H1 (cell line): ENCODE results near the gene MAPK8IP2.

Experiments
- CBX5 ChIP-seq: fragments of 300-800, 300-1000 bp; sonication (generic); IDR thresholded peaks from 2 replicates; pipeline ENCODE4 v1.7.1; 2016; ENCODE audit warnings: antibody characterized with exemption, low read length, low read depth
- CHD1 ChIP-seq: IDR thresholded peaks from 2 replicates; pipeline ENCODE4 v1.6.1; 2012; ENCODE audit warnings: low read depth, low read length, improper control_type of control experiment
- GABPA ChIP-seq: IDR thresholded peaks from 2 replicates; pipeline ENCODE4 v1.6.1; 2011; ENCODE audit warnings: mild to moderate bottlenecking, low read length, moderate library complexity, borderline replicate concordance; ENCODE audit not compliant: insufficient read depth
- HDAC2 ChIP-seq, 2 experiments: fragments of 300-600 bp in 1 of 2; sonication (generic) in 1 of 2; IDR thresholded peaks; 2 replicates each; pipeline ENCODE4 v1.6.1; 2011 to 2012; ENCODE audit warnings: low read depth in 2 of 2, low read length in 2 of 2, mild to moderate bottlenecking in 2 of 2, moderate library complexity in 2 of 2, borderline replicate concordance in 1 of 2, inconsistent platforms in 1 of 2
- KDM1A ChIP-seq: fragments of 200-600, 300-600 bp; sonication (generic); IDR thresholded peaks from 2 replicates; pipeline ENCODE4 v1.7.1; 2016; ENCODE audit warnings: mild to moderate bottlenecking, low read length, borderline replicate concordance
- KDM5A ChIP-seq: fragments of 200-600 bp; IDR thresholded peaks from 2 replicates; pipeline ENCODE4 v1.7.1; 2012; ENCODE audit warnings: mild to moderate bottlenecking, low read length, inconsistent platforms, mixed read lengths
- POLR2A ChIP-seq, 2 experiments: IDR thresholded peaks; 1 replicate in 1 of 2; 2 replicates in 1 of 2; pipeline ENCODE4 v1.6.1; 2011; ENCODE audit warnings: low read depth in 2 of 2, low read length in 2 of 2, mild to moderate bottlenecking in 2 of 2; ENCODE audit errors: control extremely low read depth in 1 of 2
- POLR2AphosphoS5 ChIP-seq: IDR thresholded peaks from 2 replicates; pipeline ENCODE4 v1.6.1; 2011; ENCODE audit warnings: low read depth, low read length
- SIN3A ChIP-seq, 2 experiments: IDR thresholded peaks in 1 of 2; conservative IDR thresholded peaks in 1 of 2; 2 replicates each; pipeline ENCODE4 v1.6.1; 2011 to 2012; ENCODE audit warnings: low read length in 2 of 2, improper control_type of control experiment in 1 of 2, low read depth in 1 of 2, mild to moderate bottlenecking in 1 of 2
- TAF1 ChIP-seq: IDR thresholded peaks from 2 replicates; pipeline ENCODE4 v1.6.1; 2011; ENCODE audit warnings: mild to moderate bottlenecking, low read depth, low read length
- ZNF274 ChIP-seq: IDR thresholded peaks from 2 replicates; pipeline ENCODE4 v1.7.0; 2012; ENCODE audit warnings: low read length, borderline replicate concordance; ENCODE audit errors: extremely low read depth
- TF ChIP-seq, protein P1 (sequence below): IDR thresholded peaks from 2 replicates; pipeline ENCODE4 v1.6.1; 2011; ENCODE audit warnings: low read depth, mild to moderate bottlenecking, low read length; ENCODE audit not compliant: insufficient read depth
- TF ChIP-seq, protein P2 (sequence below), 3 experiments: IDR thresholded peaks; 1 replicate in 2 of 3; 2 replicates in 1 of 3; pipeline versions ENCODE4 v1.5.1 to v1.6.1; 2011; ENCODE audit warnings: low read length in 3 of 3, mild to moderate bottlenecking in 3 of 3, inconsistent platforms in 2 of 3, low read depth in 1 of 3, moderate library complexity in 1 of 3; ENCODE audit not compliant: insufficient read depth in 1 of 3; ENCODE audit errors: control extremely low read depth in 1 of 3

DNA sequence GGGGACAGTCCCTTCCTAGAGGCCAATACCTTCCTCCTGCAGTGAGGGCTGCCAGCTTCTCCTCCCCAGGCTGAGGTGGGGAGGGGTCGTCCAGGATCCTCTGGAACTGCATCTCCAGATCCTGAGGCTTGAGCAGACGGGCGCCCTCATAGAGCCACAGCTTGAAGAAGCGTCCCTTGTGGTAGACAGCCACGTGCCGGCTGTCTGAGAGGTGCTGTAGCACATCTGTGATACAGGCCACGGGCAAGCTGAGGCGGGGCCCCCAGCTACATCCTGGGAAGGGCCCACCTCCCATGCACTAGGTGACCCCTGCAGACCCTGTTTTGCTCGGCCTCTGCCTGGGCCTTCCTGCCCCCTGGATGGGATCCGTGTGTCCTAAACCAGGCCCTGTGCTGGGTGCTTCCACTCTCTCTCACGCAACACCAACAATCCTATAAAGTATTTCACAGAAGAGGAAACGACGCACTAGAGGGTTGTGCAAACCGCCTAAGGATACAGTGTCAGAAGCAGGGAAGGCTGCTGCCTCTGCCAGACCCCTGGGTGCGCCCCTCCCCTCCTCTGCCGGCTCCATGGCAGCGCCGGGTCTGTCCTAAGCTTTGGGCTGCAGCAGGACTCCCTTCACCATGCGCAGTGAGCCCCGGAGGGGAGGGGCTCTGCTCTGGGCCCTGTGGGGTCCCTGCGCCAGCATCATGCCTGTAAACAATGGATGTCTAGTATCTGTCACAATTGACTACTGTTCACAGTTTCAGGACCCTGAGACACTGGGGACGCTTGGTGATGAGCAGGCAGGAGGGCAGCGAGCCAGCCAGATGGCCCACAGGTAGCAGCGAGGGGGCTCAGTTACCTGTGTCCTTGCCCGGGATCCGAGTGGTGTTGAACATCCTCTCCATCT, 26.9 kb upstream of the MAPK8IP2 start:
- TF ChIP-seq KDM1A: no peak
- TF ChIP-seq, protein P1, sequence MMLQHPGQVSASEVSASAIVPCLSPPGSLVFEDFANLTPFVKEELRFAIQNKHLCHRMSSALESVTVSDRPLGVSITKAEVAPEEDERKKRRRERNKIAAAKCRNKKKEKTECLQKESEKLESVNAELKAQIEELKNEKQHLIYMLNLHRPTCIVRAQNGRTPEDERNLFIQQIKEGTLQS: no peak
- TF ChIP-seq, protein P2, sequence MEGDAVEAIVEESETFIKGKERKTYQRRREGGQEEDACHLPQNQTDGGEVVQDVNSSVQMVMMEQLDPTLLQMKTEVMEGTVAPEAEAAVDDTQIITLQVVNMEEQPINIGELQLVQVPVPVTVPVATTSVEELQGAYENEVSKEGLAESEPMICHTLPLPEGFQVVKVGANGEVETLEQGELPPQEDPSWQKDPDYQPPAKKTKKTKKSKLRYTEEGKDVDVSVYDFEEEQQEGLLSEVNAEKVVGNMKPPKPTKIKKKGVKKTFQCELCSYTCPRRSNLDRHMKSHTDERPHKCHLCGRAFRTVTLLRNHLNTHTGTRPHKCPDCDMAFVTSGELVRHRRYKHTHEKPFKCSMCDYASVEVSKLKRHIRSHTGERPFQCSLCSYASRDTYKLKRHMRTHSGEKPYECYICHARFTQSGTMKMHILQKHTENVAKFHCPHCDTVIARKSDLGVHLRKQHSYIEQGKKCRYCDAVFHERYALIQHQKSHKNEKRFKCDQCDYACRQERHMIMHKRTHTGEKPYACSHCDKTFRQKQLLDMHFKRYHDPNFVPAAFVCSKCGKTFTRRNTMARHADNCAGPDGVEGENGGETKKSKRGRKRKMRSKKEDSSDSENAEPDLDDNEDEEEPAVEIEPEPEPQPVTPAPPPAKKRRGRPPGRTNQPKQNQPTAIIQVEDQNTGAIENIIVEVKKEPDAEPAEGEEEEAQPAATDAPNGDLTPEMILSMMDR (IDR thresholded peaks at IDR 0.05; ENCODE audit: control extremely low read depth in 1 of 3, insufficient read depth in 1 of 3, low read depth in 1 of 3, low read length in 3 of 3): no peak
- no peak for TF ChIP-seq SIN3A (conservative IDR thresholded peaks at IDR 0.05 in 1 of 2, IDR thresholded peaks at IDR 0.05 in 1 of 2; ENCODE audit: low read depth in 1 of 2, low read length in 2 of 2)
- no peak for TF ChIP-seq KDM5A
- TF ChIP-seq POLR2AphosphoS5: no peak
- no peak for TF ChIP-seq TAF1
- no peak for TF ChIP-seq HDAC2 (IDR thresholded peaks at IDR 0.05; ENCODE audit: borderline replicate concordance in 1 of 2, low read depth in 2 of 2, low read length in 2 of 2)
- no peak for TF ChIP-seq CBX5
- no peak for TF ChIP-seq POLR2A (IDR thresholded peaks at IDR 0.05; ENCODE audit: control extremely low read depth in 1 of 2, low read depth in 2 of 2, low read length in 2 of 2)
- TF ChIP-seq ZNF274: no peak
- no peak for TF ChIP-seq GABPA
- no peak for TF ChIP-seq CHD1
